Stimulated activated CD4-positive, alpha-beta T cell treated with anti-CD3 and anti-CD28 coated beads, Interleukin-1b, Interleukin-23, amount 100 ng/mL, for 48 hours (primary cell): ENCODE data around the gene RGMA.

Source experiments
- DNase-seq: peaks from one replicate; pipeline ENCODE4 v3.0.0-alpha.2; 2020

RGMA gene

DNA sequence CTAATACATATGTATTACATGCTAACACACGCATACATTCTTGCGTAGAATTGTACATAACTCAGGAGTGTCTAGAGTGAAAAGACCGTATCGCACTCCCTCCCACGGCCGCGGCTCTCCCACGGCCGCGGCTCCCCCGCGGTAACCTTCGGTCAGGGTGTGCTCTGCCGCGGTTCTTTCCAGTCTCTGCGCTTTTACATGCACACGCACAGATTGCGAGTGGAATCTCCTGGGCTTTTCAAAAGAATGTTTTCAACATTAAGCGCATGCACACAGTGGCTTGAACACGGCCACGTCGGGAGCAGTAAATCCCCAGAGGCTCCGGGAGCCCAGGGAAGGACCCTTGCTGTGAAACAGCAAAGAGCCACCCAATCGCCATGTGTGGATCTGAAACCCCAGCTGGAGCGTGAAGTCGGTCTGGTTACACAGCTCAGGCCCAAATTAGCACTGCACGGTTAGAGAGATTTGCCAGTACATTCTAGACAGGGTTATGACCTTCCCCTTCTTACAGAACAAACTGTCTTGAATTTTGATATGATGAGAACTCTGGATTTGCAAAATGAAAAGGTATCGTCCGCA is 805 bp upstream of the RGMA start:
- DNase-seq, result no peak

DNA sequence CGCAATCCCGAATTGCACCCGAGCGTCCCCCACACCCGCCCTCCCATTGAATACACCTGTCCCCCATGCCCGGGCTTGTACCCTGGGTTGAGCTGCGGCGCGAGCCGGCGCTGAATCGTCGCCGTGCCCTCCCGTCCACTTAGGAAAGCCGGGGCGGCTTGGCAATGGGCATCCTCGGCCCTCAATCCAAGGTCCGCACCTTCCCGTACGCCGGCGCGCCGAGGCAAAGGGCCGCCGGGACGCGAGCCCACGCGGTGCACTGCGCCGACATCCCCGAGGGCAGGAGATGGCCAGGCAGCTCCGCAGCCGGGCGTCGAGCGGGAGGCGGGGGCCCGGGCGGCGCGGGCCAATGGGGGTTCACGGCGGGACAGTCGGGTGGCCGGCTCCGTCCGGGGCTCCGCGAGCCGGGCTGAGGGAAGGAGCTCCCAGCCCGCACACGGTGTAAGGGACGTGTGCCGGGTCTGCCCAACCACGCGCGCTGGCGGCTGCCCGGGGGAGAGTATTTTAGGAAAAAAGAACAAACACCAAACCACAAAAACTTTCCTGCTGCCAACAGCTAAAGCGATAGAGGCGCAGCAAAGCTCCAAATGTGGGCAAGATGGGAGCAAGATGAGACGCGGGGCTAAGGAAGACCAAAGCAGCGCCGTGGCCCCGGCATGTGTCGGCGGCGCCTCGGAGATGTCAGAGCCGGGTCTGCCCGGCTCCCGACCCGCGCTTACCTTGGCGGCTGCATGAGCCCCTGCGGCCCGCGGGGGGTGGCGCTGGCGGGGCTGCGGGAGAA is 621 bp downstream of the RGMA start:
- DNase-seq, result no peak

DNA sequence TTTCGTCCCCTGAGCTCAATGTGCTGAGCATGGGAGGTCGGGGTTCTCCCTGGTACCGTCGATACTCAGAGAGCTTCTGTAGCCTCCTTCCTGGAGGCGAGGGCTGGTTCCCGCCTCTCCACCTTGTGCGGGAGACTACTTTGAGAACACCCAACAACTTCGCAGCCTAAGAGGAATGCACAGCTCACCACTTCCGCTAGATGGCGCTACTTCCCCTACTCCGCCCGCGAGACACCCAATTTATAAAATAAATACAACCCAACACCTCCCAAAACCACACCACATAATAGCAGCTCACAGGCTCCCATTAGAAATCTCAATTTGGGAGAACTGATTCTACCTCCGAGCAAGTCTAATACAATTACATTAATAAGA is 1.2 kb downstream of the RGMA start:
- DNase-seq, result peak; percentile 60

DNA sequence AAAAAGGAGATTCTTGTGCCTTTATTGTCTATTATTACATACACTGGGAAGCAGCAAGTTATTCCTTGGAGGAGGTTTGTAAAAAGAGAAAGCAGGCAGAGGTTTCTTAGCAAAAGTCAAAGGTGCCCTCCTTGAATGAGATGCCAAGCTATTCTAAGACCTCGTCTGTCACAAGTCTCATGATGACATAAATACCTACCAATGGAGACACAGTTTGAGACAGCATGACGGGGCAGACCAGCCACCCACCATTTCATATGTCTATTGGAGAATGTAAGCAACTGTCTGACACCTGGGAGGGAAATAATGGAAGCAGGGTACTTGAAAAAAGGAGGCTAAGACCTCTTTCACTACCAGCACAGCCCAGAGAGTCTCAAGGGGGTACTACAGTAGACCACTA is 2.2 kb downstream of the RGMA start:
- DNase-seq, result no peak

DNA sequence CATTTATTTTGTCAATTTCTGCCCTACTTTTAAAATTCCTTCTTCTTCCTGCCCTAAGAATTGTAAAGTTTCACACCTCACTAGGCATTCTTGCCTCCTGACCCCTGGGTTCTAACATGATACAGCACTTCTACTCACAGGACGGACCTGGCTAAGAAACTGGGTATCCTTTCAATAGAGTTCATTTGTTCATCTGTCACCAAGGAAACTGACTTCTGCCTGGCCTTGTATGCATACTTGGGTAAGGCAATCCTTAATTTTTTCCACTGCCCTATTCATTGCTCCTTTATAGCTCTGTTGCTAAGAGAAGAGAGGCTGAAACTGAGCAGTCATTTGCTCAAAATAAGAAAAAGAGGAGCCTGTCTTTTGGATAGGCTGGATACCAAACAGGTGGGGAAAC is 3.3 kb downstream of the RGMA start:
- DNase-seq, result no peak

DNA sequence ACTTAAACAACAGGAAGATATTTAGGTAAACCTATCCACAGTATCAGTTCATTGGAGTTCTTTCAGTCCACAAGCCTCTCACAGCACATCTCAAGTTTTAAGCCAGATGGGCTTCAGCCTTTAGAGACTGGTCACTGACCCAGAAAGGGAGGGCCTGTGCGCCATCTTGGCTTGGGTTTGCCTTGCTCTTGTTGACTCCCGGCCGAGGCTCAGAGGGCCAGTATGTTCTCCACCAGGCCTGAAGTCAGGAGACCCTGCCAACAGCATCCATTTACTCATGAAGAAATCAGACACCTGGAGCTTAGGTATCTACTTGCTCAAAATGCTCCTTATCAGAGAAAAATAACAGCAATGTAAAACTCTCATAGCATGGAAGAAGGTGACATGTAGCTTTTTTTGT is 6.2 kb downstream of the RGMA start:
- DNase-seq, result no peak

DNA sequence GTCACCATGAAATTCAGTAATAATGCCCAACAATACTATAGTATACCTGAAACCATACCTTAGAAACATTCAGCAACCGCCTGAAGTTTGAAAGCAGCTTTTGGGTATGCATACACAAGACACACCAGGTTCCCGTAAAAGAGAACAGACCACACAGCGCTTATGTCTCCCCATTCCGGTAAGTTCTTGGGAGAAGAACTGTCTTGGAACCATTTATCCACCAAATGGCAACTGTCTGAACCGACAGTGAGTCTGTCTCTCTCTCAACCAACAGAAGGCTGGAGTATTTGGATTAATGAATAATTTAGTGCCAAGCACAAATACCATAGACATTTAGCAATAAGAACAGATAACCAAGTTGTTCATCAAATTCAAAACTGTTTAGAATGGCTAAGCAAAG is 7.6 kb downstream of the RGMA start:
- no peak for DNase-seq

DNA sequence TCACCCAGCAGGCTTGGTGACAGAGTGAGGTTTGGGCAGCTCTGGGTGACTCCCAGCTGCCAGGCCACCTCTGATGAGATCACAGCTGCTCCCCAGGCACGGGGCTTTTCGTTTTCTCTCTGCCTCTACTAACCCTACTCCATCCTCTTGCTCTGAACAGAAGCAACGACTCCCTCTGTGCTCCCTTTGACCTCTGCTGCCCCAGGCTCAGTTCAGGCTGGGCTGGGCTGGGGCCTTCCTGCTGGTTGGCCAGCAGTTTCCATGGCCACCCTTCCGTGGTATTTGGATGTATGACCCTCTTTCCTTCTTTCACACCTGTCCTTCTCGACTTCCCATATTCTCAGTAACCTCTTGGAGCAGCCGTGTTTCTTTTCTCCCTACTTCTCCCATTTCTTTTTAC is 8.6 kb downstream of the RGMA start:
- no peak for DNase-seq

DNA sequence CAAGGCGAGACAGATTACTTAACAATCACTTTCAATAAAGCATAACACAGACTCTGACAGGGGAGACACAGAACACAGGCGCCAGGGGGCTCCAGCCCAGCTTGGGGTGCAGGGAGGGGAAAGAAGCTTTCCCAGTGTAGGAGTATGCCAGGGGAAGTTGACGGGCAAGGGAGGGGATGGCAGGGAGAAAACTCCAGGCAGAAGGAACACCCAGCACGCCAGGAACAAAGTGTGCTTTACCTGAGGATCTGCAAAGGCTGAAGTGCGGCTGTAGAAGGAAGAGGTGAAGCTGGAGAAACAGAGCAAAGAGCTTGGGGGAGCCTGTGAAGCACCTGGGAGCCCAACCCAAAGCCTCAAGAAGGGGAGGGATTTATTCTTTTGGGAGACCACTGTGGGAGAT is 12.1 kb downstream of the RGMA start:
- no peak for DNase-seq

DNA sequence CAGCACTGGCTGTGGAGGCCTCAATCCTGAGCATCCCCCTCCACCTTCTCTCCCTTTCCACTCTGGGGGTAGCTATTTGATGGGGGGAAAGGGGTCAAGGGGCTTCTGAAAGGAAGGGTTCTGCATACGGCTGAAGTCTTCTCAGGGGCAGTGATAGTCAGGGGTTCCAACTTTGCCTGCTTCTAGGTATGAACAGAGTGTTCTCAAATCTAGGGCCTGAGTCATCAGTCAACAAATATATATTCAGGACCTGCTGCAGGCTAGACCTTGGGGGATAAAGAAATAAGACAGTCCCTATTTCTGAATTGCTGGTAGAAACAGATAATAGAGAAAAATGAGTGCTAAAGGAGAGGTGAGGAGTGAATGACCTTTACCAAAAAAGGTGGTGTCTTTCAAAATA is 12.8 kb downstream of the RGMA start:
- DNase-seq, result no peak

DNA sequence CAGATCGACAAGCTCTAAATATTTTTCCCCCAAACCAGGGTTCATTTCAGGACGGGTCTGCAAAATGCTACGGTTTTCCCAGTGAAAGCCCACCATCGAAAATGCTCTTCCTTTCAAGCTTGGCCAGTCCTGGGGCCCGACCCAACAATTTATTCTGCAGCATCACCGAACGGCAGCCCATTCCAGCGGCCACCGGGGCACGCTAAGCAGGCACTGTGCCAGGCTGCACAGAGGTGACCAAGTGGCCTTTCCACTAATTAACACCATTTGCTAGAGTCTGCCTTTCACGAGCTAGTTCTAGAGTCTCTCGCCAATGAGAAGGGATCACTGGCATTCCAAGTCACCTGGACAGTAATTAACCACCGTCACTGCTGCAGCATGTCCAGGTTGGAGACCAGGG is 14.4 kb downstream of the RGMA start:
- DNase-seq, result no peak

DNA sequence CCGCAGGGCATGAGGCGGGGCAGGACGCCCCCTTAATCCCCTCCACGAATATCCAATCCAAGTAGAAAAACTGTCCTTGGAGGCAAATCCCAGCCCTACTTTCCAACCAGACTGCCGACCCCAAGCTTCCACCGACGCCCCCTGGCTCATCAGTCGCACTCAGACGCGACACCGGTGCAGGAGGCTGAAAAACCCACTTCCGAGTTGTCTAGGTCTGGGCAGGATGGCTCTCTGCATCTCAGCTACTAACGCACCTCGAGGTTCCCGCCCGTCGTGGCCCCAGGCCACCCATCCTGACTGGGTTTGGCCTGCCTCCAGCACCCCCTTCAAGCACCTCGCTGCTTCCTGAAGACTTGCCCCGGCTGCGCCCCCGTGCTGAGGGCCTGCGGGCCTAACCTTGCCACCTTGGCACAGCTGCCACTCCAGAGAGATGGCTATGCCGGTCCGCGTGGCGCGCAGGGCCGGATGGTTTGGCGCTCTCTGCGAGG is 15.5 kb downstream of the RGMA start:
- DNase-seq, result no peak

DNA sequence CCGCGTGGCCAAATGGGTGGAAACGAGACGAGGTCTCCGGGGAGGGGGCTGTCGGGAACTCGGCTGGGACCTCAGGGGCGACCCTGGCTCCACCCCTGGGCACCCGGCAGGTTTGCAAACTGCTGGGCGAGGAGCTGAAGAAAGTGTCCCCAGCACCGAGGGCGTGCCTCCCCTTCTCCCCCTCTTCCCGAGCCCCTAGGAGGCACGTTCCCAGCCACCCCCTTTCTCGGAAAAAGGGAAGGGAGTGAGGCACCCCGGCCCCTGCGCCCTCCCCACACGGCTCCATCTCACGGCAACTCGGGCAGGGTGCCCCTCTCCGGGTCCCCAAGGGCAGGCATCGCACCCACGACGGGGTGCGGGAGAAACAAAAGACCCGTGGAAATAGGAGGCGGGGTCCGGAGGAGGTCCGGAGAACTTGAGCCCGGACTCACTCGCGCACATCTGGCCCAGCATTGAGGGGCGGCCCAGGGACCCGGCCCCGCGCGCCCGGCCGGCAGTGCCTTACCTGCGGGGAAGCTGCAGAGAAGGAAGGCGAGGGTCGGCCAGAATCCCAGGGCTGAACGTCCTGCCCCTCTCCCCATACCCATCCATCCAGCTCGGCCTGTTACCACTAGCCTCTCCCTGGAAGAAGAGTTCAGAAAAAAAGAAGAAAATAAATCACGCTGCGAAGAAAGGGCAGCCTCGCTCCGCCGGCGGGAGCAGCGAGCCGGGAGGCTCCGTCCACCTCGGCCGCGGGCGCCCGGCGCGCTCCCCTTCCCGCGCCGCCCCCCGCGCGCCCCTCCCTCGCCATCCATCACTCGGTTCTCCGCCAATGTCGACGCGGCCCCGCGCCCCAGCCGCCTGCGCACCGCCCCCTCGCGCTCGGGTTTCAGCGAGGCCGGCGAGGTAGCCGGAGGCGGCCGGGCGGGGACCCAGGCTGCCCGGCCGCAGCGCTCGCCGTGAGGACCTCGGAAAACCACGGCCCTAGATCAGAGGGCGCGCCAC is 16.3 kb downstream of the RGMA start:
- DNase-seq, result no peak

DNA sequence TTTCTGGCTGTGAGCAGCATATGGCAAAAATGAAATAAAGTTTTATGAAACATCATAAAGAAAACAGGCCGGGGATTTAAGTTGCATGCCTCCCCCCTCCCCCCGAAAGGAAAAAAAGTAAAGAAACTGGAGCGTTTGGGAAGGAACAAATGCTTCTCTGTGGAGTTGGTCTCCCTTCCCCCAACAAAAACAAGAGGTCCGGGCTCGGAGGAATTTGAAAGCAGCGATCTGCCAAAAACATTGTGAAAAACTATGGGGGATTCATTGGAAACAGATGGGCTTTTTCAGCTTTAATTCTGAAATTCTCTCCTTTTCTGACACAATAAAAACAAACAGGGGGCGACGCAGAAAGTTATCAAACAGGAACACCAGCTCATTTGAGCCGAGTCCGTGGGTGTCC is 17.0 kb downstream of the RGMA start:
- no peak for DNase-seq

DNA sequence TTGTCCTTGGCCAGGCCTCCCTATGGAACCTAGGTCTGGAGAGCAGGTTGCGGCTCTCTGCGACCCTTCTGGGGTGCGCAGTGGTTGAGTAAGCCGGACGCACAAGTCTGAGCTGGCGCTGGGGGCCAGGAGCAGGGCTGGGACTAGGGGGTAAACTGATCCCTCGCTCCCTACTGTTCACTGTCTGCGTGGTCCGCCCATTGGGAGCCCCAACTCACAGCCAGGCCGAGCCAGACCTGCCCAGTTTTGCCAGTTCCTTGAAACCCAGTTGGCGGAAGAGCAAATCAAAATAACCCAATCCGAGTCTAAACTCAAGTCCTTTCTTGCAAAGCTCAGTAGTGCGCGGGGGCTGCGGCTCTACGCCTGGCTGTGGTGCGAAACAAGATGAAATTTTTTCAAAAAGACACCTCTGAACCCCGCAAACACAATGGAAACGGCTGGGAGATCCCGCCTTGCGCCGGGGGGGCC is 17.5 kb downstream of the RGMA start:
- no peak for DNase-seq

DNA sequence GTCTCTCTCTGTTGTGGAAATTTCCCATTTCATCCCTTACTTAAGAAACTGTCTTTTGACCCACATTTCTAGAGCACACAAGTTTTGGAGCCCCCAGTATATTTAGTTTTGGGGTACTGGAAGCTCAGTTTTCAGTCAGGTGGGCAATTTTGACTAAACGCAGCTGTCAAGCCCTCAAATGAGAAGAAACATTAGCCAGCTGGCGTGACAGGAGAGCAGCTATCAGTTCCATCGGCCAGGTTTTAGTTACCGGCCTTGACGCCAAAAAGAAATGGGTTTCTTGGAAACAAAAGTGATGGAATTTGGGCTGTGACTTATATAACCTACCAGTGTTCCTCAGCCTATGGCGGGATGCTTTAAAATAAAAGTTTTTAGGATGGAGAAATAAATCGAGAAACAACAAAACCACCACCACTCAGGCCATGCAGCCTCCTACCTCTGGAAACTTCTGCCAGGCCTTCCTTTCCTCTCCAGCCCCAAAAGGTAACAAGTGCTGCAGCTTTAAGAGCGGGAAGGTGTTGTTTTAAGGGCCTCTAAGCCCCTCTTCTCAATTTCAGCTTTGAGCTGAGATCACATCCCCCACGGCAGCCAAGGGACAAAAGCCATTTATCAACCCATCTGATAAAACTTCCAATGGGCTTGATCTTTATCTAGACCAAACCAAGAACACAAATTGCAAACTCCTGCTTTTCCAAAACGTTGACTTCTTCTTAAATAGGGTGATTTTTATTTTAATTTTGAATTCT is 18.3 kb downstream of the RGMA start:
- DNase-seq, result no peak

DNA sequence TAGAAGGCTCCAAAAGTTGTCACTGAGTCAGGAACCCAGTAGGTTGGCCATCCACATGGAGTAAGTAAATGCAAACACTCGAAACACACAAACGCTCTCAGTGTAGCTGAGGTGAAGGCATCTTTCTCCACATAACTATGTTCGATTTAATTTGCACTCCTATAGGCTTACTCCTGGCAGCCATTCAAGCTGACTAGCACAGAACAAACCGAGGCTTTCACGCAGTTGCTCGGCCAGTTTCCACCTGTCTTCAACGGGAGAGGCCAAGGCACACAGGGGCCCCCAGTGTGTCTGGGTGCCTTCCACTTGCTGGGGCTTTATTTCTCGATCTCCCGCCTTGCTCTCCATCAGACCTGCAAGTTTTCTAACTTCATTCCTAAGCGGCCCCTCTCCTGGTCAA is 18.9 kb downstream of the RGMA start:
- no peak for DNase-seq

DNA sequence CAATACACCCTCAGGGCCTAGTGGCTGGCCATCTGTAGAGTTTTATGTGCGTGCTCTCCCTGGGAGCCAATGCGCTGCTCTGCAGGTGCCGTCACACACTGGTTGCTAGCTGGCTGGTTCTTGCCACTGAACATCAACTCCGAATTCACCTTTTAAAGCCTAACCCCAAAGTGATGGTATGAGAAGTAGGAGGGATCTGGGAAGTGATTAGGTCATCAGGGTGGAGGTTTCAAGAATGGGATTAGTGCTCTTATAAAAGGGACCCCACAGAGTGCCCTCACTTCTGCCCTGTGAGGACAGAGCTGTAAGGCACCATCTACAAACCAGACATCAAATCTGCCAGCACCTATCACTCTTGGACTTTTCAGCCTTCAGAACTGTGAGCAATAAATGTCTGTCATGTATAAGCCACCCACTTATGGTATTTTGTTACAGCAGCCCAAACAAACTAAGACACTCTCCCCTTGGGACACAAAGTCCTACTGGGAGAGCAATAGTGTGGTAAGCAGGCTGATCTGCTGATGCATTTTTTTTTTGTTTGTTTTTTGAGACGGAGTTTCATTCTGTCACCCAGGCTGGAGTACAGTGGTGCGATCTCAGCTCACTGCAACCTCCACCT is 20.3 kb downstream of the RGMA start:
- DNase-seq, result no peak

DNA sequence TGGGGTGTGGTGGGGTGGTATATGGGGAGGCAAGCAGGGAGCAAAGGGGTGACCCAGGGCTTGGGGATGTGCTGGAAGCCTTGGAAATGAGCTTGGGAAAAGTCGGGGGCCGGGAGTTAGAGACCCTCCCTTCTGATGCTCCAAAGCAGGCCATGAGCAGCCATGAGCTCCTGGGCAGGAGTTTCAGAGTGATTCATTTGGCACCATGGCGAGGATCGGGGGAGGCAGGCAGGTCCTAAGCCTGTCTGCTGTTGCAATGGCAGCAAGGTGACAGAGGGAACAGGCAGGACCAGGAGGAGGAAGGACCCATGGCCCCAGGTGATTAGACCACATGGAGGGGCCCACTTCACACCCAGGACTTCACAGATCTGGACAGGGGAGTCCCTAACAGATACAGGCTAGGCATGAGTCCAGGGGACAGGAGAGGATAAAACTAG is 21.3 kb downstream of the RGMA start:
- DNase-seq, result no peak

DNA sequence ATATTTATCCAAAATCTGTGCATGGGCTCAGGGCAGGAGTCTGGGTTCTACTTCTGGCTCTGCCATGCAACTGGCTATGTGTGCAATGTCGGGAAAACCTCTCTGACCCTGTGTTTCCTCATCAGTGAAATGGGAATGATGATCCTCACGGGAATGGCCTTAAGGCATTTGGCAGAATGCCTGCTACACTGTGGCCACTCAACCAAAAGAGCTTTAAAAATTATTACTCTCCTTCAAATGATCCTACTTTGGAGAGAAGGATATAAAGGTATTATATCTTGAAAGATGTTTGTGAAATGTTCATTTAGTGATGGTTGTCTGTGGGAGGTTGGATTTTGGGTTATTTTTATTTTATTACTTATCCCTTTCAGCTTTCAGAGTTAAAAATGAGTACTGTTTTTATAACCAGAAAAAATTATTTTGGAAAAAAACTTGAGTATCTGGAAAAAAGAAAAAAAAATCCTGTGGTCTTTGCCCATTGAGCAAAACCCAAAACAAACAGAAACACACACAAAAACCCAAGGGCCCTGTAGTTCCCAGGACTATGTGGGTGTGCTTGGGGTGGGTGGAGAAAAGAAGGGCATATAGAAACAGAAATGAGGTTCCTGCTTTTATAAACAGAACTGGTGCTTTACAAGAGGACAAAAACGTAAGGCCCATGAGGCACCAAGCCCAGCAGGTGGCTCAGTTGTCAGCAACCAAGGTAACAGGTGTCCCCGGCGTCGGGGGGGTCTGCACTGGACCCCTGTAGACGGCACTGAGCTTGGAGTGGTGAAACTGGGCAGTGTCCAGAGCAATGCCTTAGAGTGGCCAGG is 22.0 kb downstream of the RGMA start:
- DNase-seq, result no peak

DNA sequence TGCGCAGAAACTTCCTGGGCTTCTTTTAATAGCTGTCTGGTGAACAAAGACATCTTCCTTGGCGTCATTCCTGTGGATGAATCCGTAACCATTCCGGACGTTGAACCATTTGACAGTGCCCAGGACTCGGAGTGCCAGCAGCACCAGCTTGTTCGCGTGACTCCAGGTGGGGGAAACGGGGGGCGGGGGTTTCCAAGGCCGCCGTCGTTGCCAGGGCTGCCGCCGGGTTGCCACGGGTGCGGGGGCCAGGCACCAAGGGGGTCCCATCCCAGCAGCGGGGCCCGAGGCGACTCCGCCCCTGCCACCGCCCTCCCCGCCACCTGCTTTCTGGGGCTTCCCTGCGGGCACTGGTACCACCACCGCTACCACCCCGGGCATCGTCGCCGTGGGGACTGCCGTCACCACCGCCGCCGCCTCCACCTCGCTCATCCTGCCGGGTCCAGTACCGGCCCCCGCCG is 22.8 kb downstream of the RGMA start:
- DNase-seq, result no peak
